H1 (cell line): ENCODE measurements around the gene SAMMSON. TPM values are rescaled to one million over a fixed set of nuclear protein-coding genes. Genes with fewer than 3 reads are reported as not detected.

Experiments used
- CTCF ChIA-PET: fragments of 300-600 bp; sonication (Branson Sonifier 250); formaldehyde crosslinking; loops from one replicate; lab custom pipeline; 2021; ENCODE audit not compliant: partially characterized antibody; lab: Charles Lee
- POLR2A ChIA-PET: fragments of 300-600 bp; sonication (Branson Sonifier 250); formaldehyde crosslinking; loops from one replicate; lab custom pipeline; 2021; ENCODE audit warnings: inconsistent platforms; ENCODE audit not compliant: partially characterized antibody; lab: Charles Lee
- DNase-seq, 2 experiments: peaks; one replicate each; pipeline versions ENCODE4 v3.0.0 to v3.0.0-alpha.2; 2010 to 2022; ENCODE audit warnings: low spot score in 2 of 2, low read depth in 1 of 2, mixed read lengths in 1 of 2
- FAIRE-seq: peaks from 2 replicates; lab custom pipeline; 2011; peaks lifted over from hg19 to GRCh38; lab: Jason Lieb, UNC
- H2AFZ ChIP-seq: 2 replicates; pipeline ENCODE4 v1.8.1; 2012; ENCODE audit warnings: low read length, inconsistent platforms
- H2AK5ac ChIP-seq: 2 replicates; pipeline ENCODE4 v1.6.1; 2013; ENCODE audit warnings: low read depth, low read length
- H2BK120ac ChIP-seq: replicated peaks from 2 replicates; pipeline ENCODE3; 2013; ENCODE audit warnings: low read depth, low read length, inconsistent platforms
- H2BK12ac ChIP-seq: 2 replicates; pipeline ENCODE4 v1.6.1; 2013; ENCODE audit warnings: low read depth, low read length
- H2BK15ac ChIP-seq: 2 replicates; pipeline ENCODE4 v1.6.1; 2013; ENCODE audit warnings: low read length
- H2BK20ac ChIP-seq: 2 replicates; pipeline ENCODE4 v1.6.1; 2013; ENCODE audit warnings: low read length
- H2BK5ac ChIP-seq: 2 replicates; pipeline ENCODE4 v1.6.1; 2013; ENCODE audit warnings: low read depth, low read length
- H3K14ac ChIP-seq: 2 replicates; pipeline ENCODE4 v1.6.1; 2013; ENCODE audit warnings: inconsistent platforms; ENCODE audit not compliant: insufficient read length
- H3K18ac ChIP-seq: 2 replicates; pipeline ENCODE4 v1.6.1; 2013; ENCODE audit warnings: low read length; ENCODE audit errors: extremely low read depth
- H3K23ac ChIP-seq: 2 replicates; pipeline ENCODE4 v1.6.1; 2013; ENCODE audit warnings: inconsistent platforms; ENCODE audit not compliant: insufficient read length
- H3K23me2 ChIP-seq: 2 replicates; pipeline ENCODE4 v1.6.1; 2013; ENCODE audit warnings: low read depth, low read length
- H3K27ac ChIP-seq: 2 replicates; pipeline ENCODE4 v1.6.1; 2011; ENCODE audit warnings: low read depth, low read length, inconsistent platforms
- H3K27me3 ChIP-seq, 4 experiments: replicated peaks in 1 of 4; 1 replicate in 1 of 4; 2 replicates in 3 of 4; pipeline versions ENCODE4 v1.6.1 to v1.8.1; 2011 to 2013; ENCODE audit warnings: low read length in 3 of 4, mild to moderate bottlenecking in 3 of 4, inconsistent platforms in 2 of 4, mixed read lengths in 2 of 4, moderate library complexity in 1 of 4; ENCODE audit not compliant: control insufficient read depth in 3 of 4, insufficient read depth in 3 of 4; ENCODE audit errors: extremely low read depth in 1 of 4
- H3K36me3 ChIP-seq, 4 experiments: 2 replicates each; pipeline versions ENCODE4 v1.6.1 to v1.8.1; 2011 to 2013; ENCODE audit warnings: mild to moderate bottlenecking in 4 of 4, low read length in 3 of 4, moderate library complexity in 2 of 4, control low read depth in 1 of 4, inconsistent platforms in 1 of 4; ENCODE audit not compliant: insufficient read depth in 4 of 4, control insufficient read depth in 2 of 4
- H3K4ac ChIP-seq: replicated peaks from 2 replicates; pipeline ENCODE3; 2013; ENCODE audit warnings: low read length, low read depth, mixed read lengths, inconsistent platforms; ENCODE audit not compliant: insufficient read length
- H3K4me1 ChIP-seq, 4 experiments: replicated peaks in 1 of 4; 1 replicate in 1 of 4; 2 replicates in 3 of 4; pipeline versions ENCODE4 v1.6.1 to v1.8.1; 2011 to 2013; ENCODE audit warnings: low read length in 3 of 4, inconsistent platforms in 2 of 4, mixed read lengths in 1 of 4; ENCODE audit not compliant: insufficient read depth in 4 of 4, control insufficient read depth in 3 of 4
- H3K4me2 ChIP-seq, 2 experiments: 2 replicates each; pipeline versions ENCODE4 v1.6.1 to v1.8.1; 2011 to 2013; ENCODE audit warnings: low read depth in 2 of 2, low read length in 2 of 2, control low read depth in 1 of 2, inconsistent platforms in 1 of 2, mild to moderate bottlenecking in 1 of 2; ENCODE audit not compliant: insufficient read depth in 1 of 2
- H3K4me3 ChIP-seq, 4 experiments: fragments of 200-600, 300-600 bp in 1 of 4; sonication (generic), shearing (Covaris generic), sonication (Bioruptor Twin) in 1 of 4; 2 replicates each; pipeline versions ENCODE4 v1.5.1 to v1.8.1; 2011 to 2016; ENCODE audit warnings: low read length in 4 of 4, low read depth in 3 of 4, control low read depth in 2 of 4, inconsistent platforms in 2 of 4, mild to moderate bottlenecking in 2 of 4, mixed read lengths in 1 of 4, moderate library complexity in 1 of 4; ENCODE audit not compliant: insufficient read depth in 2 of 4; ENCODE audit errors: extremely low read depth in 1 of 4
- H3K56ac ChIP-seq: replicated peaks from 2 replicates; pipeline ENCODE3; 2013; ENCODE audit warnings: low read depth, mild to moderate bottlenecking, mixed read lengths, low read length, inconsistent platforms; ENCODE audit not compliant: insufficient read length
- H3K79me1 ChIP-seq: 2 replicates; pipeline ENCODE4 v1.6.1; 2013; ENCODE audit warnings: low read depth, low read length, control low read depth
- H3K79me2 ChIP-seq, 2 experiments: 2 replicates each; pipeline versions ENCODE4 v1.6.1 to v1.8.1; 2012 to 2013; ENCODE audit warnings: low read length in 2 of 2, mild to moderate bottlenecking in 2 of 2, inconsistent platforms in 1 of 2; ENCODE audit not compliant: insufficient read depth in 2 of 2, control insufficient read depth in 1 of 2
- H3K9ac ChIP-seq, 4 experiments: replicated peaks in 1 of 4; 1 replicate in 1 of 4; 2 replicates in 3 of 4; pipeline versions ENCODE4 v1.6.1 to v1.8.1; 2011 to 2013; ENCODE audit warnings: low read depth in 3 of 4, low read length in 3 of 4, control low read depth in 2 of 4, mild to moderate bottlenecking in 2 of 4, moderate library complexity in 2 of 4, inconsistent platforms in 1 of 4; ENCODE audit errors: extremely low read depth in 1 of 4
- H3K9me3 ChIP-seq, 2 experiments: 2 replicates each; pipeline versions ENCODE4 v1.6.1 to v1.8.1; 2012 to 2013; ENCODE audit warnings: mild to moderate bottlenecking in 2 of 2, moderate library complexity in 2 of 2, control low read depth in 1 of 2, inconsistent platforms in 1 of 2, low read depth in 1 of 2, low read length in 1 of 2, mixed read lengths in 1 of 2; ENCODE audit not compliant: insufficient read depth in 2 of 2
- H4K20me1 ChIP-seq, 2 experiments: replicated peaks in 1 of 2; 2 replicates each; pipeline versions ENCODE3 to v1.8.1; 2011 to 2013; ENCODE audit warnings: inconsistent platforms in 2 of 2, low read length in 2 of 2, mild to moderate bottlenecking in 1 of 2; ENCODE audit not compliant: insufficient read depth in 2 of 2, control insufficient read depth in 1 of 2
- H4K5ac ChIP-seq: 2 replicates; pipeline ENCODE4 v1.6.1; 2013; ENCODE audit warnings: low read length, low read depth, mixed read lengths, inconsistent platforms; ENCODE audit not compliant: insufficient read length
- H4K8ac ChIP-seq: 2 replicates; pipeline ENCODE4 v1.8.0; 2013; ENCODE audit warnings: mild to moderate bottlenecking, moderate library complexity, low read length, inconsistent platforms; ENCODE audit not compliant: insufficient read depth; ENCODE audit errors: extremely low read depth
- H4K91ac ChIP-seq: replicated peaks from 2 replicates; pipeline ENCODE3; 2013; ENCODE audit warnings: low read length, mixed read lengths, inconsistent platforms; ENCODE audit not compliant: insufficient read length
- CBX5 ChIP-seq: fragments of 300-800, 300-1000 bp; sonication (generic); IDR thresholded peaks from 2 replicates; pipeline ENCODE4 v1.7.1; 2016; ENCODE audit warnings: antibody characterized with exemption, low read length, low read depth
- HDAC6 ChIP-seq: IDR thresholded peaks from one replicate; pipeline ENCODE4 v1.7.1; 2012; ENCODE audit warnings: low read depth, mild to moderate bottlenecking, inconsistent platforms, low read length, moderate library complexity
- POU5F1 ChIP-seq: IDR thresholded peaks from 2 replicates; pipeline ENCODE4 v1.6.1; 2011; ENCODE audit warnings: low read depth, mild to moderate bottlenecking, low read length, moderate library complexity
- RBBP5 ChIP-seq: IDR thresholded peaks from 2 replicates; pipeline ENCODE4 v1.7.1; 2012; ENCODE audit warnings: low read depth, mild to moderate bottlenecking, inconsistent platforms, low read length, moderate library complexity, borderline replicate concordance
- SIN3A ChIP-seq, 2 experiments: IDR thresholded peaks in 1 of 2; conservative IDR thresholded peaks in 1 of 2; 2 replicates each; pipeline ENCODE4 v1.6.1; 2011 to 2012; ENCODE audit warnings: low read length in 2 of 2, improper control_type of control experiment in 1 of 2, low read depth in 1 of 2, mild to moderate bottlenecking in 1 of 2
- SP2 ChIP-seq: IDR thresholded peaks from 2 replicates; pipeline ENCODE4 v1.6.1; 2012; ENCODE audit warnings: mild to moderate bottlenecking, low read length, inconsistent platforms
- SRF ChIP-seq: IDR thresholded peaks from 2 replicates; pipeline ENCODE4 v1.6.1; 2011; ENCODE audit warnings: mild to moderate bottlenecking, low read depth, low read length, moderate library complexity
- SUZ12 ChIP-seq: fragments of 200-600 bp; sonication (generic); IDR thresholded peaks from 2 replicates; pipeline ENCODE4 v1.6.1; 2012; ENCODE audit warnings: mild to moderate bottlenecking, inconsistent platforms, low read length, moderate library complexity, mixed read lengths
- WGBS, 2 experiments: shearing (Covaris generic) in 1 of 2; methylation state at CpG; one replicate each; pipeline versions ENCODE4 v1.1.6 to v1.1.7; 2013 to 2015; ENCODE audit warnings: low lambda C conversion rate in 2 of 2, mixed read lengths in 2 of 2, inconsistent platforms in 1 of 2, low coverage in 1 of 2, missing lambda C conversion rate in 1 of 2; ENCODE audit not compliant: insufficient replicate concordance in 2 of 2, insufficient coverage in 1 of 2, insufficient read length in 1 of 2; ENCODE audit errors: extremely low coverage in 1 of 2, missing lambda C conversion rate in 1 of 2; 5-methylcytosine and 5-hydroxymethylcytosine counted together
- polyA plus RNA-seq, 7 experiments: library from polyadenylated mRNA; depleted of rRNA in 3 of 7; stranded (reverse) in 5 of 7; unstranded in 2 of 7; fragments of >200 nt in 5 of 7; fragments of 200-250 nt in 2 of 7; gene quantifications; 1 replicate in 5 of 7; 2 replicates in 1 of 7; 4 replicates in 1 of 7; pipeline versions ENCODE4 v1.2.1 to v1.2.3, GENCODE V29; 2011 to 2013; ENCODE audit warnings: missing spikeins in 2 of 7, mixed read lengths in 2 of 7
- total RNA-seq: library from RNA; stranded (reverse); fragmentation: NEBNext Ultra II Directional; extraction: Animal tissue kit (Norgen Biotek cat#: 25700); gene quantifications from 2 replicates; pipeline ENCODE4 v1.2.1, GENCODE V29; 2021

Gene SAMMSON
- total and polyA plus RNA-seq, 2 of the 8 experiments (the other 6 are each of a cell fraction or from before 2014, with no cell fraction given), result not detected

DNA sequence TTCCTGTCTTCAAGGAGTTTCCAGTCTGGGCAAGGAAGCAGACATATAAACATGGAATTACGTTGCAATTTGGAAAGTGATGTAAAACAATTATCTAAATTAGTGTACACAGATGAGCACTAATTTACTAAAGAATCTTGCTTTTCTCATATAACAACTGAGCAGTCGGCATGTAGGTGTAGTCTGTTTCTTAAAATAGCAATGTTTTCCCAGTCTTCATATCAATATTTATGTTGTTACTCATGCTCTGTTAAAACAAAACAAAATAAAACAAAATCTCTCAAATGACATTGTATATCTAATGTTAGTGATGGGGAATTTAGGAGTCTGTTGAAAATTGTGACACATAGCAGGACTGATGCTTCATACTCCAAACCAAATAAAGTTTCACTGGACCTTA is 75.6 kb downstream of the SAMMSON start:
- Histone ChIP-seq H3K27me3 (peaks cover 0 to 1% (median 0%) of the 10 kb centered on the region in 4 experiments; a peak in 1 of 7 replicates), H4K5ac (no peak overlapping the region), H2BK20ac (no peak overlapping the region), H3K56ac (no peak overlapping the region), H2AFZ (no peak overlapping the region), H2BK12ac (no peak overlapping the region), H3K14ac (no peak overlapping the region), H2BK15ac (no peak overlapping the region), H2AK5ac (no peak overlapping the region), H3K18ac (no peak overlapping the region), H2BK120ac (no peak overlapping the region), H3K4me2 (no peak overlapping the region), H3K4ac (no peak overlapping the region), H3K4me3 (no peak overlapping the region), H3K4me1 (peaks cover 0 to 10% (median 2%) of the 10 kb centered on the region in 4 experiments; a peak in 3 of 7 replicates), H3K36me3 (no peaks in the 10 kb centered on the region; a peak in 1 of 8 replicates), H4K91ac (no peak overlapping the region), H3K79me2 (no peaks in the 10 kb centered on the region), H3K23me2 (no peaks in the 10 kb centered on the region), H3K23ac (no peak overlapping the region), H4K20me1 (no peaks in the 10 kb centered on the region), H4K8ac (no peak overlapping the region), H3K9me3 (peaks cover 0 to 9% of the 10 kb centered on the region in 2 experiments; a peak in 1 of 4 replicates), H3K9ac (no peak overlapping the region), H2BK5ac (no peak overlapping the region), H3K79me1 (no peaks in the 10 kb centered on the region), H3K27ac (no peak overlapping the region)
- no peak for FAIRE-seq
- ChIA-PET POLR2A (no interaction called here), CTCF (interaction anchor here (1.6 to 1.8 kb wide), 3 partner anchors 11 to 197 kb away, joined by 3 to 18 read pairs (median 5); no protein-coding TSS in a partner anchor)
- no peak for DNase-seq
- WGBS, 2 experiments, result 90% methylated on average over 2 of the region's 2 CpGs; no CpG with 5 or more reads in 1 of the 2 experiments
- TF ChIP-seq SIN3A (conservative IDR thresholded peaks at IDR 0.05 in 1 of 2, IDR thresholded peaks at IDR 0.05 in 1 of 2; ENCODE audit: low read depth in 1 of 2, low read length in 2 of 2) (no peak), RBBP5 (no peak), POU5F1 (no peak), SP2 (no peak), SUZ12 (no peak), HDAC6 (no peak), SRF (no peak), CBX5 (no peak)
